Sciatic nerve (tissue), 2 donors: ENCODE data around the gene OR14I1. TPM values are rescaled to one million over a fixed set of nuclear protein-coding genes. Genes with fewer than 3 reads are reported as not detected.

Experiments used
- ATAC-seq: fragments of 200-7000 bp; cut with Tn5 transposase; one replicate; pipeline ENCODE4 v1.9.1; 2020; ENCODE audit warnings: mild to moderate bottlenecking, moderate library complexity
- DNase-seq: peaks from one replicate; pipeline ENCODE4 v3.0.0-alpha.2; 2020; ENCODE audit warnings: low spot score
- intact Hi-C: fragments of 100-400 bp; cut with DNase I; formaldehyde crosslinking; loops from one replicate; pipeline ENCODE4 v1.14.2; 2022
- total RNA-seq: library from RNA; stranded (reverse); fragmentation: NEBNext Ultra II Directional; extraction: Animal tissue kit (Norgen Biotek cat#: 25700); gene quantifications from one replicate; pipeline ENCODE4 v1.2.1, GENCODE V29; 2021
- donor health status: DM: no; HTN: no; CAD: no.
- donor health status: DM: no; HTN: no; CAD: no.

OR14I1 gene
- not detected for total RNA-seq

DNA sequence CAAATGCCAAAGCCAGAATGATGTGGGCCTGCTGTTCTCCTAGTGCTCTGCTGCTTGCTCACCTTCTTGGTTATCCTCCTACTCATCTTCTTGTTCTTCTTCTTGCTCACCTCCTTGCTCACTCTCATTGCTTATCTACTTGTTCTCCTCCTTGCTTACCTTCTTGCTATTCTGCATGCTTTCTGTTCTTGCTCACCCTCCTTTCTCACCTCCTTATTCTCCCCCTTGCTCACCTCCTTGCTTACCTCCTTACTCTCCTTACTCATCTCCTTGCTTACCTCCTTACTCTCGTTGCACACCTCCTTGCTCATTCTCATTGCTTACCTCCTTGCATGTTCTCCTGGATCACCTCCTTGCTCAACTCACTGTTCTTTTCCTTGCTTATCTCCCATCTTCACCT, at the start of gene OR14I1:
Gene OR14I1, minus strand, starts transcription at position 53 of the 400 bp plus-strand sequence.
- no peak for ATAC-seq
- no peak for DNase-seq
- intact Hi-C loops: no loop called here

DNA sequence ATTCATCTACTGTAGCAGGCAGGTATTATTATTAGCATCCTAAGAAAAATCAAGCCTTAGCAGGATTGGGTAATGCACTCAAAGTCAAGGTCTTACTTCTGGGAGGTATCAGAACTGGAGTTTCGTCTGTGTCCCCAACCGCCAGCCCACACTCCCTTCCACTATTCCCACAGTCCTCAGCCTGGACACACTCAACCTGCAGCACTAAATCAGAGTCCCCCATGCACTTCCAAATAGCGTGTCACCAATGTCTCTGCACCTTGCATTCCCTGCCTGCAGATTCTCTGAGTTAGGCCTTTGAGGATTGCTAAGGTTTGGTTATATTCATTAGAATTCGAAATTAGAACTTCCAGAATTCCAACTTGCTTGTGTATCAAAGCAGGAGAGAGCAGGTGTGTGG, 49.1 kb upstream of the OR14I1 start:
- ATAC-seq (no peak), DNase-seq (no peak)
- intact Hi-C loops: no loop called here

DNA sequence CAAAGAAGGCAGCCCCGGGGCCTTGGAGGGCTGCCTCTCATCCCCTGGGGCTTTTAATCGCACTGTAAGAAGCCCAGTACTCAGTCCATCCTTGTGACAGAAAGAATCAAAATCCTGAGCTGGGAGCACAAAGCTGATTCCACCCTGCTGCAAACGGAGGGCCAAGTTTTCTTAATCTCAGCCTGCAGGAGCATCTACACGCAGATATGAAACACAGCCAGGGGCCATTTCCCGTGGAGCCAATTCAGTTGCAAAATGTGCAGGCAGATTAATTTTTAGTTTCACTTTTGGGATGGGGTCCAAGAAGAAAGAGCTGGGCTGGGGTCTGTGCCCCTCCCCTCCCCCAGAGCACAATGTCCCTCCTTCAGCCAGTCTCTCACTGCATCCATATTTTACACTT, 48.6 kb upstream of the OR14I1 start:
- DNase-seq (no peak), ATAC-seq (no peak)
- intact Hi-C loops: no loop called here

DNA sequence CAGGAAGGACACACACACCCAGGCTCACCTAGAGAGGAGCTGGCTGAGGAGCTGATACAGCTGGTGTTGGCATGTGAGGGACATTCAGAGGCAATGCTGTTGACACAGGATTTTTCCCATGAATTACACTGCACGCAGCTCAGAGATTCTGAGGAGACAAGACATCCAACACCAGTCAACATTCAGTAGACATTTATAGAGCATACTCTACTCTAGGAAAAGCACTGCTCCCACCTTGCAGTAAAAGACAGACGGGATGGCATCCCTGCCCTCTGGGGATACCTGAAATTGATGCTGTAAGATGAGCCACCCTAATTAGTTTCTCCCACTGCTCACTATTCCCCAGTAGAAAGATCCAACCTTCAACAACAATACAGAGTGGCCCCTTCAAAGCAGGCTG, 47.9 kb upstream of the OR14I1 start:
- intact Hi-C loops: no loop called here
- DNase-seq: no peak
- ATAC-seq: no peak

DNA sequence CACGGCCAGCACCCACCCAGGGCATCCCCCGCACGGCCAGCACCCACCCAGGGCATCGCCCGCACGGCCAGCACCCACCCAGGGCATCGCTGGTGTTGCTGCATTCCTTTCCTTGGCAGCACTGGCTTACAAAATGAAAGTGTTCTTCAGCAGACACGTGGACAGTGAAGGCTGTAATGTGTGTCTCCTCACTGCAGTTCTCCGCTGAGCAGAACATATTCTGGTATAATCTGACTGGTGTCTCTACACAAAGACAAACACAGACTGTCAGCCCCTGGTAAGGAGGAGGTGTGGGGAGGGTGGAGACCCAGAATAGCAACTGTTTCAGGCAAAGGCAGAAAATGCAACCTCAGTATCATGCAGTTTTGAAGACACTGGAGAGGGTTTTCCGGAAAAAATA, 45.6 kb upstream of the OR14I1 start:
- DNase-seq (no peak), ATAC-seq (no peak)
- intact Hi-C loops: no loop called here

DNA sequence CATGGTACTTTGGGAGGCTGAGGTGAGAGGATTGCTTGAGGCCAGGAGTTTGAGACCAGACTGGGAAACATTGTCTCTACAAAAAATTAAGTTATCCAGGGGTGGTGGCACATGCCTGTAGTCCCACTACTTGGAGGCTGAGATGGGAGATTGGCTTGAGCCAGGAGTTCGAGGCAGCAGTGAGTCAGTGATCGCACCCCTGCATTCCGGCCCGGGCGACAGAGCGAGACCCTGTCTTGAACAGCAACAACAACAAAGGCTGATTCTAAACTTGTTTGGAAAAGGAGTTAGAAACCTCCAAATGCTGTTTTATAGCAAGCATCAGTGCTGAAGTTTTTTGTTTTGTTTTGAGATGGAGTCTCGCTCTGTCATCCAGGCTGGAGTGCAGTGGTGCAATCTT, 38.3 kb upstream of the OR14I1 start:
- DNase-seq (no peak), ATAC-seq (no peak)
- intact Hi-C loops: no loop called here

DNA sequence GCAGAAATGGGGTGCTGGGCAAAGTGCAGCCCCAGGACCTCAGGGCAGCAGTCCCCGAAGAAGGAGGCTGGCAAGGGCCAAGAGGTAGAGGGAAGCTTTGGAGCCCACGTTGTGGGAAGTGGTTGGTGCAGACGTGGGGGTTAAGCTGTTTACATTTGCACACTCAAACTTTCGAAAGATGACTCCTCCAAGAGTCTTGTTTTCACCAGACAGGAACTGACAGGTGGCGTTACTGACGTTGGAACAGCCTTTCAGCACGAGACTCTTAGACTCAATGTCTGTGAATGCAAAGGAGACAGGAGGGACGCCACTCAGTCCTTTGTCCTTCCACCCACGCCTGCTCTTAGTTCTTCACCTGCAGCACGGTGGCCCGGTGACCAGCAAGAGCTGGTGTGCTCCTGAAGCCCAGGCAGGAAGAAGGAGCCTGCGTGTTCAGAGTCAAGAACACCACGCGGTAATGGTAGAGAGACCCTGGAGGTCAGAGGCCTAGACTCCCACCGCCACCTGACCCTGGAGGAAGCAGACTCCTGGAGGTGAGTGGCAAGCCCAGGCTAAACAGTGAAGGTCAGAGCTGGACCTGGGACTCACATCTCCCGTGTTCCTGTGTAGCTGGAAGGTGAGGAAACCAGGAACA, 37.1 kb upstream of the OR14I1 start:
- DNase-seq: no peak
- intact Hi-C loops: no loop called here
- no peak for ATAC-seq

DNA sequence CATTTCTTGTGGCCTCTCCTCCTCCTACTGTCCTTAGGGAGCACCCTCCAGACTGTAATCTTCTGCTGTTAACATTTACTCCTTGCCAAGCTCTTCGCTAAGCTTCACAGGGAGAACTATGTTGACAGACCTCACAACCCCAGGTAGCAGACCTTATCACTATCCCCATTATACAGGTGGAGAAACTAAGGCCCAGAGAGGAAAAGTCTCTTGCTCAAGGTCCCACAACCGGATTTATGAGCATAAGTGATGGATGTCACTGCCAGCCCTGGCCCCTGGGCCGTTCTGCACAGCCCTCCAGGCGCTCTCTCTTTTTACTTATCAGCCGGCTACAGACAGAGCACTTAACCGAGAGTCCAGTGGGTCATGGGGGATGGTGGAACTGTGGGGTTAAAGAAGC, 34.9 kb upstream of the OR14I1 start:
- intact Hi-C loops: no loop called here
- ATAC-seq (no peak), DNase-seq (no peak)

DNA sequence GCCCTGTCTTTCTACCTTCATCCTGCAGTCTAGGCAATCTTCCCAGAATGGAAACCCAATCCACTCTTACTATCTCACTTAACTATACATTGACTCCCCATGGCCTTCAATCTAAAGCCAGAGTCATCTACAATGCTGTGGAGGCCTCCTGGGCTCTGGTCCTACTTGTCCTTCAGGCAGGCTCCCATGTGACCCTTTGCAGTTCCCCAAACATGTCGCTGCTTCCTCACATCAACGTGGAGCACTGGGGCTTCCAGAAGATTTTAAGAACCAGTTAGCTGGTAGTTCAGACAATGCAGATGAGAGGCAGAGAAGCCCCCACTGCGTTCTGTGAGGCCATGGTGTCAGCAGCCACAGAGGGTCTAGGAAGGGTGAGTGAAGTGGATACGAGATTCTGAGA, 34.4 kb upstream of the OR14I1 start:
- DNase-seq (no peak), ATAC-seq (no peak)
- intact Hi-C loops: no loop called here

DNA sequence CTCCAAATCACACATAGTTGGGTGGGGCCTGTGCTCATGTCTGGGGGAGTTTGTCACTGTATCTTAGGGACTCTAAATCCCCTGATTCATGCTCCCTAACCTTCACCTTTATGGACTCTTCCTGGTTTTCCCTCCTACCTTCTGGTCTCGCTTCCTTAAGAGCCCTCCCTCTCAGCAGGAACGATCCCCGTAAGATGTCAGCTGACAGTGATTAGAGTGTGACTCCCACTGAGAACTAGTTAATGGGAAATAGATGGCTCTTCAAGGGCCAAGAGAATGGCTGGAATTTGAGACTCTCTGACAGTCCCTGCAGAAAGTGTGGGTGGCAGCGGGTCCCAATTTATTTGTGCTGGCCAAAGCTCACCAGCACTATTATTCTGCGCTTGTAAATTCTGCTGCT, 31.0 kb upstream of the OR14I1 start:
- ATAC-seq (no peak), DNase-seq (no peak)
- intact Hi-C loops: no loop called here

DNA sequence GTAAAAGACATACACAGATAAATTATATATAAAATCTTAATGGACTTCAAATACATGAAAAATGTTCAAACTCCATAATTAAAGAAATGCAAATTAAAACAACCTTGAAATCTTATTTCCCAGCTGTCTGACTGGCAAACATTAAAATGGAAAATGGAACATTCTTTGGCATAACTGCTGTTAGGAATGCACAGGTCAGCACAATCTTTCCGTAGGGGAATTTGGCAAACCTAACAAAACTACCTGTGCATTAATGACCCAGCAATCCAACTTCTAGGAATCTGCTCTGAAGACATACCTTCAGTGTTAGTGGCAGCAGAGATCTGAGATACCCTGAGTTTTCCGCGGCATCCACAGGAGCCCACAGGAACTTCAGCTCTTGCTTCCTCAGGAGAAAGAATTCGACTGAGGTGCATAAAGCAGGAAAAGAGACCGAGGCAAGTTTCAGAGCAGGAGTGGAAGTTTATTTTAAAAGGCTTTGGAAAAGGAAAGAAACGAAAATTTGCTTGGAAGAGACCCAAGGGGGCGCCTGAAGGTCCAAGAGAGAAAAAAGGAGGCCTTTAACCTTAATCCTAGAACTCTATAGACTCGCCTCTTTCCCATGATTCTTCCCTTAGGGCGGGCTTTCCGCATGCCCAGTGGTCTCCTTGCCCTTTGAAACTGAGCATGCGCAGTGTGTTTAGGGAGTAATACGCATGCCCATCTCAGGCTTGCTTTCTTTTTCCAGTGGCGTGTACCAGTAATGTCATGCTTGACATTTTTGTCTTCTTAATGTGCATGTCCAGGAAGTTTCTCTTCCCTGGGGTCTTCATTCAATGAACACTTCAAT, 28.2 kb upstream of the OR14I1 start:
- ATAC-seq: no peak
- intact Hi-C loops: no loop called here
- no peak for DNase-seq

DNA sequence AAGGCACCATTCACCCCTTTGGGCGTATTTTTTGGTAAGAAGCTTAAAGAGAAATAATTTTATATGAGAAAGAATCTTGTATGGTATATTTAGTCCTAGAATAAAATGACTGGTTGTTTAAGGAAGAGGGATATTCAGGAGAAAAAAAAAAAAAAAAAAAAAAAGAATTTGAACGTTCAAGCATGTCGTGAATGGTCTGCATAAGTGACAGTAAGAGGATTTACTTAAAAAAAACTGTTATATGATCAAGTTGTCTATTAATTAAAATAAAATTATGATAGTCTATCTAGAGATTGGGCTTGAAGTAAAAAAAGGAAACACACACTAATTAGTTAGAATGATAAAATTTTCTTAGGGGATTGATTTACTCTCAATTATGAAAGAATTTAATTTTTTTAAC, 11.7 kb upstream of the OR14I1 start:
- ATAC-seq: no peak
- intact Hi-C loops: no loop called here
- DNase-seq: no peak

DNA sequence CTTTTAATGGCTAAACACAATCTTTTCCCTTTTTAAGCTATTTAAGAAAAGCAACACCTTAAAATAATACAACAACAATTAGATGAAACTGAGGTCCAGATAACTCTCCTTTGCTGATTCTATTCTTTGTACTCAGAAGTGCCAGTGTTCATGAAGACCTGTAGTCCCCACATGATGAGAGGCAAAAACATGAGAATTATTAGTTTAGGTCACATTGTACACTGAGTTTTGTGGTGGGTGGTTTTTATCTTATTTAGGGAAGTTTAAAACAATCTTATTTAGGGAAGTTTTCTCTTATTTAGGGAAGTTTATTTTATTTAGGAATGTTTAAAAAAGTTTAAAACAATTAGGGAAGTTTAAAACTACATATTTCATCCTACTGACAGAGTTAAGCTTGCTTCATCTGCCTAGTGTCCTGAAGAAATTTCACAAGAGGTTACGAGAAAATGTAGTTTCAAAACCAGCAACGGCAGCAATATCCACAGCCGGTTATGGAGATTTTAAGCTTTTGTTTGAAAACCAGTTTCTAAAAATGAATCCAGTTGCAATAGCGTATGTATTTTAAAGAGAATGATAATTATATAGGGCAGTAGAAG, 7.8 kb upstream of the OR14I1 start:
- DNase-seq: no peak
- intact Hi-C loops: no loop called here
- no peak for ATAC-seq

DNA sequence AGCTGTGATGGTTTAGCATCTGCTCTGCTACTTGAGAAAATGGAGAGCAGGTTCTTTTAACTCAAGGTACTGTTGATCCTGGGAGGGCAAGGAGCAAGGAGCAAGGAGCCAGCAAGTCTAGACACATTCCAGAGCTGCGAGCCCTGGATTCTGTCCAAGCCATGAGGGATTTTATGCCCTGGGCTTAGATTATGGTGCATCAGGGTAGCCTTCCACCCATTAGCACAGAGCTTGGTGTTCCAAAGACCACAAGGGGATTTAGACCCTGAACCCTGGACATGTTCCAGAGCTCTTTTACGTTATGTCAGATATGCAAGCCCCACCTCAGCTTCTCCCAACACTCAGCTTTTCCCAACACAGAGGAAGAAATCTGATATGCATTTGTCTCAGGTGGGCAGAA, 2.0 kb upstream of the OR14I1 start:
- ATAC-seq (no peak), DNase-seq (no peak)
- intact Hi-C loops: no loop called here

DNA sequence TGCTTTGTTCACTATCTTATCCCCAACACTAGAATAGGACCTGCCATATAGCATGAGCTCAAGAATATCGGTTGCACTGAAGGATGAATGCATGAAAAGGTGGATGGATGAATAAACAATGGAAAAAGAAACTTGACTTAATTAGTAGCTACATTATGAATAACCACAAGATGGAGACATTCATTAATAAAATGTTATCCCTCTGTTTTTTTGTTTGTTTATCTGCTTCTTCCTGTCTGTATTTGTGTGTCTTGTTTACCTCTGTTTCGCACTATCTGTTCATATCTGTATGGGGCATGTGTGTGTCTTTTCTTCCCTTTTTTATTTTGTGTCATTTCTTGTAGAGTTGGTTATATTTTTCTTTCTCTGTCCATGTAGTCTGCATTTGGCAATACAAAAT, 1.1 kb upstream of the OR14I1 start:
- intact Hi-C loops: no loop called here
- ATAC-seq: no peak

DNA sequence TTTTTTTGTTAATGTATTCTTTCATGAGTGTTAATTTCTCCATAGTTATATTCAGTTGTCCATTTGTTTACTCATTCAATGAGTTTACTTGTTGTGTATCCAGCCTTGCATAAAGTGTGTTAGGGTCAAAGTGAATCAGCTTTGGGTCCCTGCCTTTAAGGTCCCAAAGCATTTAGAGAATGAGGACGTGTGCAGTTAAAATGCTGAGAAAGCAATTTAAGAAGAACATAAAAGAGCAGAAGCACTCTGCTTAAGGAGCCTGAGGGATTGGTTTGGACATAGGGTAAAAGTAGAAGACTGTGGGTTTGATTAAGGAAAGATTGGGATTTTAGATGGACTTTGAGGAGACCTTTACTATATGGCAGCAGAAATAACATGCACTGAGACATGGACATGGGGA, 3.5 kb downstream of the OR14I1 start:
- DNase-seq (no peak), ATAC-seq (no peak)
- intact Hi-C loops: no loop called here

More for the DNA sequence above, 1.1 kb upstream of the OR14I1 start:
- DNase-seq: no peak

DNA sequence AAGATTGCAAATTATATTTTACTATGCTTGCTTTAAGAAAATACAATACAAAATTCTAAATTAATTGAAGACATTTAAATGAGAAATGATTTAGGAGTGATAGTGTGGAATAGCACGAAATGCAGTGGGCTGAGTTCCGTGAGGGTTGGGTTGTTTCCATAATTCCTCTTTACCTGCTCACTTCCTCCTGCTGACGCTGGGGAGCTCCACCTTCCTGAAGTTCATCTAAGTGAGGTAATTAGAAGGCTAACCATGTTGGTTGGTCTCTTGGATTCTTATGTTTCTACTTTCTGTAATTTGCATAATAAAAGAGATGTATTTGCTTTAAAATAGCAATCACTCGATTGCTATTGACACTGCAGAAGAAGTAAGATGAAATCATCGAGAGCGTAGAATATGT, 4.7 kb downstream of the OR14I1 start:
- ATAC-seq: no peak
- intact Hi-C loops: no loop called here
- no peak for DNase-seq

DNA sequence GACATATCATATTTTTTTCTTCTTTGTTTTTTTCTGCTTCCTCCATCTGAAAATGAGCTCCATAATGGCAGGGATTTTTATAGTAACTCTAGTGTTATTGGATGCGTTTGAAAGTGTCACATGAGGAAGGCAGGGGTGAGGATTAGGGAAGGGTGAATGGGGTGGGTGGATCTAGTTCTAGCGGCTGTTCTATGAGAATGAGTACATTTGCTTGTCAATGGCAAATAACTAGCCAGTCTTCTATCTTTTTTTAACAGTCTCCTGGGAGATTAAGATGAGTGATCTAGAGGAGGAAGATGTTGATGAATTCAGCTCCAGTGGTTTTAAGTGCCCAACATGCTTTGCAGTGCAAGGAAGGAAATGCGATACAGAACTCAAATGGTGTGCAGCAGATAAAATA, 5.8 kb downstream of the OR14I1 start:
- DNase-seq: no peak
- no peak for ATAC-seq
- intact Hi-C loops: no loop called here

DNA sequence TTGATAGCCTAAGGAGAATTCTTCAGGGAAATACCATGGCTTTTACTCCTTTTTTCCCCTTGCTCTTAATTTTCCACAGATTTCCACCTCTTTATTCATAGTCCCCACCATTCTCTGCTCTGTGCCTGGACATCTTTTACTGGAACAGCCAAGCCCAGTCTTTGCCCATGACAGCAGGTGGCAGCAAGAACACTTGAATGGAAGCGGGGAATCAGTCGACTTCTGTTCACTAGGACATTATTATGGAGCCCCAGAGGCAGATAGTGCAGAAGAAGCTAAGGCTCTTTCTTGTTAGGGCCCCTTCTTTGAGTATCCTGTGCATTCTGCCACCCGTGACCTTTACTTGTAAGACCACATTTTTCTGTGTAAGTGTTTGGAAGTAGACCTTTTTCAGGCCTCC, 6.3 kb downstream of the OR14I1 start:
- no peak for DNase-seq
- peak; percentile 55 for ATAC-seq
- intact Hi-C loops: no loop called here

DNA sequence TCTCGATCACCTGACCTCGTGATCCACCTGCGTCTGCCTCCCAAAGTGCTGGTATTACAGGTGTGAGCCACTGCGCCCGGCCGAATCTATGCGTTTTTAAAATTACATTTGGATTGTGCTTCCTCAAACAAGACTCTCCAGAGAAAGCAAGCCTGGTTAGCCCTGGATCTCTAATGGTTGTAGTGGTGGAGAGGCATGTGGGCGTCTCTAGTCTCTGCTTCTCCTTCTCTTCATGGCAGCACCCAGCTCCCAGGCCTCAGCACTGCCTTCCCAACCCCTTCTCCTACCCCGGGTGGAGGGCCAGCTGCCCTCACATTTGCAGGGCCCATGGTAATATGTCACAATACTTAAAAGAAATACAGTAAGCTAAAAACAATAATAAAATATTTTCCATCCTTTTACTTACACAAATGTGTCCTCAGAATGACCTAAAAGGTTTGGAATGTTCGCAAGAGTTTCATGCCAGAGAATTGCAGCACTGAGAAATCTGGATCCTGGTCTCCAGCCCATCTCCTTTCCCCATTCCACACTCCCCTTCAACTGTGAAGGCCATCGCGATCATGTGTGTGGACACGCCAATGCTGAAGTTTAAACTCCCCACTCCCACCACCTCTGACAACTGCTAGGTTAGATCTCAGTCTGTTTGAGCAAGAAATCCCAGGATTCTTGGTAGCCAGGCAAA, 7.0 kb downstream of the OR14I1 start:
- ATAC-seq: no peak
- DNase-seq: no peak
- intact Hi-C loops: no loop called here
